K562 (cell line): Measurements from ENCODE around the gene METTL6. TPM values are rescaled to one million over a fixed set of nuclear protein-coding genes. Genes with fewer than 3 reads are reported as not detected.

ENCODE experiments used
- CTCF ChIP-seq, 3 experiments: IDR thresholded peaks in 2 of 3; conservative IDR thresholded peaks in 1 of 3; 2 replicates each; pipeline ENCODE4 v1.5.1; 2011 to 2012; ENCODE audit warnings: low read length in 3 of 3, mild to moderate bottlenecking in 3 of 3, control low read depth in 2 of 3, improper control_type of control experiment in 1 of 3, inconsistent platforms in 1 of 3, low read depth in 1 of 3, mixed read lengths in 1 of 3, moderate library complexity in 1 of 3; ENCODE audit not compliant: insufficient read depth in 2 of 3
- DEAF1 ChIP-seq: fragments of 450-650 bp; formaldehyde crosslinking; IDR thresholded peaks from 2 replicates; pipeline ENCODE4 v1.4.0; 2020; ENCODE audit warnings: mild to moderate bottlenecking, moderate library complexity
- FOXJ2 ChIP-seq: fragments of 200-800 bp; sonication (Bioruptor generic); IDR thresholded peaks from 2 replicates; pipeline ENCODE4 v1.6.1; 2016; ENCODE audit warnings: missing genetic modification characterization, missing compliant biosample characterization
- MTF1 ChIP-seq: fragments of 250-450 bp; sonication (Bioruptor Pico); IDR thresholded peaks from 2 replicates; pipeline ENCODE4 v1.9.0; 2021; ENCODE audit warnings: moderate library complexity, mild to moderate bottlenecking, inconsistent platforms, borderline replicate concordance
- RAD21 ChIP-seq, 2 experiments: fragments of 250-450 bp in 1 of 2; fragments of 450-650 bp in 1 of 2; sonication (Bioruptor Pico) in 1 of 2; formaldehyde crosslinking in 1 of 2; IDR thresholded peaks in 1 of 2; conservative IDR thresholded peaks in 1 of 2; 2 replicates each; pipeline versions ENCODE4 v1.4.0 to v1.8.0; 2020 to 2022; ENCODE audit warnings: mild to moderate bottlenecking in 2 of 2, moderate library complexity in 1 of 2
- SLC30A9 ChIP-seq: fragments of 250-450 bp; sonication (Bioruptor Pico); IDR thresholded peaks from 2 replicates; pipeline ENCODE4 v1.8.0; 2022; ENCODE audit warnings: mild to moderate bottlenecking, moderate library complexity
- TFAM ChIP-seq: fragments of 250-450 bp; sonication (Bioruptor Pico); conservative IDR thresholded peaks from 2 replicates; pipeline ENCODE4 v1.5.0; 2021; ENCODE audit warnings: mild to moderate bottlenecking, moderate library complexity
- ZNF282 ChIP-seq: sonication (generic); formaldehyde crosslinking; IDR thresholded peaks from 2 replicates; pipeline ENCODE4 v1.8.1; 2023; ENCODE audit warnings: missing genetic modification reagents
- polyA plus RNA-seq, 8 experiments: library from polyadenylated mRNA; depleted of rRNA in 4 of 8; stranded (reverse) in 5 of 8; unstranded in 3 of 8; fragments of >200 nt; fragmentation: Nextera tagmentation in 2 of 8; fragmentation: Illumina TruSeq in 1 of 8; extraction: Ambion mirVana in 2 of 8; extraction: Trizol in 1 of 8; gene quantifications; 2 replicates each; pipeline versions ENCODE4 v1.2.1 to v1.2.3, GENCODE V29; 2011 to 2014; ENCODE audit warnings: inconsistent platforms in 1 of 8, missing spikeins in 1 of 8
- total RNA-seq, 7 experiments: library from RNA; depleted of rRNA in 6 of 7; stranded (reverse); fragments of >200 nt in 6 of 7; fragmentation: Illumina TruSeq in 2 of 7; extraction: Trizol in 2 of 7; gene quantifications; 2 replicates each; pipeline versions ENCODE4 v1.2.1 to v1.2.3, GENCODE V29; 2011 to 2021; ENCODE audit warnings: low replicate concordance in 1 of 7
- TF ChIP-seq, protein P1 (sequence below): IDR thresholded peaks from 2 replicates; pipeline ENCODE4 v1.6.1; 2011; ENCODE audit warnings: borderline replicate concordance, low read depth, mild to moderate bottlenecking, moderate library complexity, low read length; ENCODE audit not compliant: insufficient read depth, poor library complexity, severe bottlenecking
- TF ChIP-seq, protein P2 (sequence below): IDR thresholded peaks from 2 replicates; pipeline ENCODE4 v1.6.1; 2012; ENCODE audit warnings: low read depth, low read length, improper control_type of control experiment, borderline replicate concordance
- TF ChIP-seq, protein P3 (sequence below): IDR thresholded peaks from 3 replicates; pipeline ENCODE4 v1.6.1; 2011; ENCODE audit warnings: borderline replicate concordance, mild to moderate bottlenecking; ENCODE audit not compliant: insufficient read length, insufficient read depth

Gene METTL6
- total and polyA plus RNA-seq, 9 of the 15 experiments (the other 6 are each of a cell fraction or from before 2014, with no cell fraction given), result 18.8 to 61.5 (median 33.9) TPM

- TF ChIP-seq, protein P1, sequence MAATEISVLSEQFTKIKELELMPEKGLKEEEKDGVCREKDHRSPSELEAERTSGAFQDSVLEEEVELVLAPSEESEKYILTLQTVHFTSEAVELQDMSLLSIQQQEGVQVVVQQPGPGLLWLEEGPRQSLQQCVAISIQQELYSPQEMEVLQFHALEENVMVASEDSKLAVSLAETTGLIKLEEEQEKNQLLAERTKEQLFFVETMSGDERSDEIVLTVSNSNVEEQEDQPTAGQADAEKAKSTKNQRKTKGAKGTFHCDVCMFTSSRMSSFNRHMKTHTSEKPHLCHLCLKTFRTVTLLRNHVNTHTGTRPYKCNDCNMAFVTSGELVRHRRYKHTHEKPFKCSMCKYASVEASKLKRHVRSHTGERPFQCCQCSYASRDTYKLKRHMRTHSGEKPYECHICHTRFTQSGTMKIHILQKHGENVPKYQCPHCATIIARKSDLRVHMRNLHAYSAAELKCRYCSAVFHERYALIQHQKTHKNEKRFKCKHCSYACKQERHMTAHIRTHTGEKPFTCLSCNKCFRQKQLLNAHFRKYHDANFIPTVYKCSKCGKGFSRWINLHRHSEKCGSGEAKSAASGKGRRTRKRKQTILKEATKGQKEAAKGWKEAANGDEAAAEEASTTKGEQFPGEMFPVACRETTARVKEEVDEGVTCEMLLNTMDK, result peak; percentile 9
- TF ChIP-seq, protein P2, sequence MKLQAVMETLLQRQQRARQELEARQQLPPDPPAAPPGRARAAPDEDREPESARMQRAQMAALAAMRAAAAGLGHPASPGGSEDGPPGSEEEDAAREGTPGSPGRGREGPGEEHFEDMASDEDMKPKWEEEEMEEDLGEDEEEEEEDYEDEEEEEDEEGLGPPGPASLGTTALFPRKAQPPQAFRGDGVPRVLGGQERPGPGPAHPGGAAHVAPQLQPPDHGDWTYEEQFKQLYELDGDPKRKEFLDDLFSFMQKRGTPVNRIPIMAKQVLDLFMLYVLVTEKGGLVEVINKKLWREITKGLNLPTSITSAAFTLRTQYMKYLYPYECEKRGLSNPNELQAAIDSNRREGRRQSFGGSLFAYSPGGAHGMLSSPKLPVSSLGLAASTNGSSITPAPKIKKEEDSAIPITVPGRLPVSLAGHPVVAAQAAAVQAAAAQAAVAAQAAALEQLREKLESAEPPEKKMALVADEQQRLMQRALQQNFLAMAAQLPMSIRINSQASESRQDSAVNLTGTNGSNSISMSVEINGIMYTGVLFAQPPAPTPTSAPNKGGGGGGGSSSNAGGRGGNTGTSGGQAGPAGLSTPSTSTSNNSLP, result peak; percentile 85
- TF ChIP-seq, protein P3, sequence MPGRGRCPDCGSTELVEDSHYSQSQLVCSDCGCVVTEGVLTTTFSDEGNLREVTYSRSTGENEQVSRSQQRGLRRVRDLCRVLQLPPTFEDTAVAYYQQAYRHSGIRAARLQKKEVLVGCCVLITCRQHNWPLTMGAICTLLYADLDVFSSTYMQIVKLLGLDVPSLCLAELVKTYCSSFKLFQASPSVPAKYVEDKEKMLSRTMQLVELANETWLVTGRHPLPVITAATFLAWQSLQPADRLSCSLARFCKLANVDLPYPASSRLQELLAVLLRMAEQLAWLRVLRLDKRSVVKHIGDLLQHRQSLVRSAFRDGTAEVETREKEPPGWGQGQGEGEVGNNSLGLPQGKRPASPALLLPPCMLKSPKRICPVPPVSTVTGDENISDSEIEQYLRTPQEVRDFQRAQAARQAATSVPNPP, result no peak
- no peak for TF ChIP-seq TFAM (CRISPR knock-in tag)
- TF ChIP-seq DEAF1 (CRISPR knock-in tag), result peak; percentile 53
- TF ChIP-seq ZNF282 (CRISPR knock-in tag), result no peak
- no peak for TF ChIP-seq SLC30A9 (CRISPR knock-in tag)
- TF ChIP-seq FOXJ2 (tag), result no peak
- TF ChIP-seq MTF1 (CRISPR knock-in tag), result no peak
- TF ChIP-seq RAD21 (CRISPR knock-in tag; conservative IDR thresholded peaks at IDR 0.05 in 1 of 2, IDR thresholded peaks at IDR 0.05 in 1 of 2), result peak; percentile 77 to 92
- peak; percentile 62 to 88 (median 72) for TF ChIP-seq CTCF (IDR thresholded peaks at IDR 0.05 in 2 of 3, conservative IDR thresholded peaks at IDR 0.05 in 1 of 3; ENCODE audit: insufficient read depth in 2 of 3, low read depth in 1 of 3, low read length in 3 of 3)
Observed at GRCh38 chr3:15405448-15406050, 21.8 kb downstream of the METTL6 start (continued).
